HEK293 (cell line): ENCODE data around the gene S100A3.

ENCODE experiments used
- CTCF ChIA-PET: fragments of 350-600 bp; formaldehyde crosslinking; extraction: SDS; loops from one replicate; lab custom pipeline; 2021; ENCODE audit warnings: antibody characterized with exemption; lab: Yijun Ruan, JAX
- POLR2A ChIA-PET: fragments of 300-600 bp; formaldehyde crosslinking; extraction: SDS; loops from one replicate; lab custom pipeline; 2020; ENCODE audit warnings: antibody characterized with exemption, inconsistent platforms; lab: Yijun Ruan, JAX
- H3K27ac ChIP-seq: fragments of 200-500 bp; sonication (Bioruptor generic); 2 replicates; pipeline ENCODE4 v1.5.1; 2014; ENCODE audit warnings: low read depth, low read length, control low read depth, inconsistent platforms; ENCODE audit errors: extremely low read depth
- H3K36me3 ChIP-seq, 2 experiments: fragments of 200-500 bp in 1 of 2; sonication (Bioruptor generic) in 1 of 2; 1 replicate in 1 of 2; 2 replicates in 1 of 2; pipeline ENCODE4 v1.5.1; 2014 to 2017; ENCODE audit warnings: inconsistent platforms in 2 of 2, low read length in 2 of 2; ENCODE audit not compliant: control insufficient read depth in 2 of 2, insufficient read depth in 1 of 2
- H3K4me1 ChIP-seq: fragments of 200-500 bp; sonication (Bioruptor generic); 2 replicates; pipeline ENCODE4 v1.5.1; 2014; ENCODE audit warnings: mild to moderate bottlenecking, low read length, inconsistent platforms; ENCODE audit not compliant: control insufficient read depth, insufficient read depth
- H3K4me3 ChIP-seq: 2 replicates; pipeline ENCODE4 v1.5.1; 2011; ENCODE audit warnings: low read depth, mild to moderate bottlenecking, control low read depth, low read length, moderate library complexity
- H3K9me3 ChIP-seq: fragments of 200-500 bp; sonication (Bioruptor generic); 2 replicates; pipeline ENCODE4 v1.5.1; 2014; ENCODE audit warnings: low read depth, low read length, inconsistent platforms; ENCODE audit not compliant: control insufficient read depth, insufficient read depth
- RBAK ChIP-seq: fragments of 450-650 bp; formaldehyde crosslinking; IDR thresholded peaks from 2 replicates; pipeline ENCODE4 v1.5.1; 2016; ENCODE audit warnings: missing biosample characterization, missing genetic modification characterization
- REPIN1 ChIP-seq: fragments of 450-650 bp; formaldehyde crosslinking; IDR thresholded peaks from 2 replicates; pipeline ENCODE4 v1.5.1; 2017; ENCODE audit warnings: missing biosample characterization, missing genetic modification characterization, low read depth
- SP7 ChIP-seq: fragments of 450-650 bp; formaldehyde crosslinking; IDR thresholded peaks from 2 replicates; pipeline ENCODE4 v1.5.1; 2016; ENCODE audit warnings: missing biosample characterization, missing genetic modification characterization
- TCF7L2 ChIP-seq: IDR thresholded peaks from 2 replicates; pipeline ENCODE4 v1.6.1; 2011; ENCODE audit warnings: low read depth, mild to moderate bottlenecking, inconsistent platforms, low read length, moderate library complexity, borderline replicate concordance
- ZNF112 ChIP-seq: fragments of 450-650 bp; formaldehyde crosslinking; IDR thresholded peaks from 2 replicates; pipeline ENCODE4 v1.5.0; 2017; ENCODE audit warnings: missing biosample characterization, missing genetic modification characterization
- ZNF133 ChIP-seq: fragments of 450-650 bp; formaldehyde crosslinking; IDR thresholded peaks from 2 replicates; pipeline ENCODE4 v1.5.1; 2016; ENCODE audit warnings: missing biosample characterization, missing genetic modification characterization
- ZNF211 ChIP-seq: fragments of 450-650 bp; formaldehyde crosslinking; IDR thresholded peaks from 2 replicates; pipeline ENCODE4 v1.5.1; 2016; ENCODE audit warnings: low read depth, missing biosample characterization, missing genetic modification characterization
- ZNF248 ChIP-seq: fragments of 450-650 bp; formaldehyde crosslinking; IDR thresholded peaks from 2 replicates; pipeline ENCODE4 v1.5.1; 2017; ENCODE audit warnings: missing biosample characterization, missing genetic modification characterization
- ZNF510 ChIP-seq: fragments of 450-650 bp; formaldehyde crosslinking; IDR thresholded peaks from 2 replicates; pipeline ENCODE4 v1.5.1; 2018; ENCODE audit warnings: mild to moderate bottlenecking, missing genetic modification characterization, missing biosample characterization; ENCODE audit not compliant: insufficient replicate concordance
- ZNF544 ChIP-seq: fragments of 450-650 bp; formaldehyde crosslinking; IDR thresholded peaks from 2 replicates; pipeline ENCODE4 v1.5.0; 2017; ENCODE audit warnings: missing biosample characterization, missing genetic modification characterization
- ZNF571 ChIP-seq: fragments of 450-650 bp; formaldehyde crosslinking; IDR thresholded peaks from 2 replicates; pipeline ENCODE4 v1.5.0; 2017; ENCODE audit warnings: missing biosample characterization, missing genetic modification characterization
- ZNF600 ChIP-seq: fragments of 450-650 bp; formaldehyde crosslinking; IDR thresholded peaks from 2 replicates; pipeline ENCODE4 v1.5.1; 2016; ENCODE audit warnings: missing biosample characterization, missing genetic modification characterization
- ZNF670 ChIP-seq: fragments of 450-650 bp; formaldehyde crosslinking; IDR thresholded peaks from 2 replicates; pipeline ENCODE4 v1.5.1; 2016; ENCODE audit warnings: missing biosample characterization, missing genetic modification characterization, low read depth
- ZNF830 ChIP-seq: fragments of 450-650 bp; IDR thresholded peaks from 2 replicates; pipeline ENCODE4 v1.5.0; 2018; ENCODE audit warnings: missing biosample characterization, missing genetic modification characterization, low read depth, mild to moderate bottlenecking, moderate library complexity
- TF ChIP-seq, protein P1 (sequence below): fragments of 450-650 bp; formaldehyde crosslinking; conservative IDR thresholded peaks from 2 replicates; pipeline ENCODE4 v1.5.1; 2016; ENCODE audit warnings: low read depth, missing biosample characterization, missing genetic modification characterization
- TF ChIP-seq, protein P2 (sequence below): fragments of 450-650 bp; formaldehyde crosslinking; IDR thresholded peaks from 2 replicates; pipeline ENCODE4 v1.5.1; 2016; ENCODE audit warnings: missing biosample characterization, missing genetic modification characterization
- TF ChIP-seq, protein P3 (sequence below): fragments of 450-650 bp; formaldehyde crosslinking; IDR thresholded peaks from 2 replicates; pipeline ENCODE4 v1.5.1; 2016; ENCODE audit warnings: missing biosample characterization, missing genetic modification characterization
- TF ChIP-seq, protein P4 (sequence below): IDR thresholded peaks from 2 replicates; pipeline ENCODE4 v1.6.1; 2011; ENCODE audit warnings: mild to moderate bottlenecking, low read depth, low read length, borderline replicate concordance

The S100A3 gene

GRCh38 chr1:153513666-153514065 lies 35.4 kb downstream of the S100A3 start:
- no peaks in the 10 kb centered on the region for H3K4me1 ChIP-seq
- CTCF ChIA-PET: interaction anchor here (0.6 to 1.2 kb wide), 4 partner anchors 18 to 1875 kb away, joined by 3 to 4 read pairs (median 3); no protein-coding TSS in a partner anchor
- TF ChIP-seq ZNF600: no peak
- no peak for TF ChIP-seq ZNF571
- no peak for TF ChIP-seq ZNF211 (tag by site-specific recombination)
- no peak for TF ChIP-seq TCF7L2
- TF ChIP-seq, protein P1, sequence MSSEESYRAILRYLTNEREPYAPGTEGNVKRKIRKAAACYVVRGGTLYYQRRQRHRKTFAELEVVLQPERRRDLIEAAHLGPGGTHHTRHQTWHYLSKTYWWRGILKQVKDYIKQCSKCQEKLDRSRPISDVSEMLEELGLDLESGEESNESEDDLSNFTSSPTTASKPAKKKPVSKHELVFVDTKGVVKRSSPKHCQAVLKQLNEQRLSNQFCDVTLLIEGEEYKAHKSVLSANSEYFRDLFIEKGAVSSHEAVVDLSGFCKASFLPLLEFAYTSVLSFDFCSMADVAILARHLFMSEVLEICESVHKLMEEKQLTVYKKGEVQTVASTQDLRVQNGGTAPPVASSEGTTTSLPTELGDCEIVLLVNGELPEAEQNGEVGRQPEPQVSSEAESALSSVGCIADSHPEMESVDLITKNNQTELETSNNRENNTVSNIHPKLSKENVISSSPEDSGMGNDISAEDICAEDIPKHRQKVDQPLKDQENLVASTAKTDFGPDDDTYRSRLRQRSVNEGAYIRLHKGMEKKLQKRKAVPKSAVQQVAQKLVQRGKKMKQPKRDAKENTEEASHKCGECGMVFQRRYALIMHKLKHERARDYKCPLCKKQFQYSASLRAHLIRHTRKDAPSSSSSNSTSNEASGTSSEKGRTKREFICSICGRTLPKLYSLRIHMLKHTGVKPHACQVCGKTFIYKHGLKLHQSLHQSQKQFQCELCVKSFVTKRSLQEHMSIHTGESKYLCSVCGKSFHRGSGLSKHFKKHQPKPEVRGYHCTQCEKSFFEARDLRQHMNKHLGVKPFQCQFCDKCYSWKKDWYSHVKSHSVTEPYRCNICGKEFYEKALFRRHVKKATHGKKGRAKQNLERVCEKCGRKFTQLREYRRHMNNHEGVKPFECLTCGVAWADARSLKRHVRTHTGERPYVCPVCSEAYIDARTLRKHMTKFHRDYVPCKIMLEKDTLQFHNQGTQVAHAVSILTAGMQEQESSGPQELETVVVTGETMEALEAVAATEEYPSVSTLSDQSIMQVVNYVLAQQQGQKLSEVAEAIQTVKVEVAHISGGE: no peak
- TF ChIP-seq ZNF544 (tag by site-specific recombination): no peak
- TF ChIP-seq, protein P2, sequence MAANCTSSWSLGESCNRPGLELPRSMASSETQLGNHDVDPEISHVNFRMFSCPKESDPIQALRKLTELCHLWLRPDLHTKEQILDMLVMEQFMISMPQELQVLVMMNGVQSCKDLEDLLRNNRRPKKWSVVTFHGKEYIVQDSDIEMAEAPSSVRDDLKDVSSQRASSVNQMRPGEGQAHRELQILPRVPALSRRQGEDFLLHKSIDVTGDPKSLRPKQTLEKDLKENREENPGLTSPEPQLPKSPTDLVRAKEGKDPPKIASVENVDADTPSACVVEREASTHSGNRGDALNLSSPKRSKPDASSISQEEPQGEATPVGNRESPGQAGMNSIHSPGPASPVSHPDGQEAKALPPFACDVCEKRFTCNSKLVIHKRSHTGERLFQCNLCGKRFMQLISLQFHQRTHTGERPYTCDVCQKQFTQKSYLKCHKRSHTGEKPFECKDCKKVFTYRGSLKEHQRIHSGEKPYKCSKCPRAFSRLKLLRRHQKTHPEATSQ (tag by site-specific recombination): no peak
- TF ChIP-seq, protein P3, sequence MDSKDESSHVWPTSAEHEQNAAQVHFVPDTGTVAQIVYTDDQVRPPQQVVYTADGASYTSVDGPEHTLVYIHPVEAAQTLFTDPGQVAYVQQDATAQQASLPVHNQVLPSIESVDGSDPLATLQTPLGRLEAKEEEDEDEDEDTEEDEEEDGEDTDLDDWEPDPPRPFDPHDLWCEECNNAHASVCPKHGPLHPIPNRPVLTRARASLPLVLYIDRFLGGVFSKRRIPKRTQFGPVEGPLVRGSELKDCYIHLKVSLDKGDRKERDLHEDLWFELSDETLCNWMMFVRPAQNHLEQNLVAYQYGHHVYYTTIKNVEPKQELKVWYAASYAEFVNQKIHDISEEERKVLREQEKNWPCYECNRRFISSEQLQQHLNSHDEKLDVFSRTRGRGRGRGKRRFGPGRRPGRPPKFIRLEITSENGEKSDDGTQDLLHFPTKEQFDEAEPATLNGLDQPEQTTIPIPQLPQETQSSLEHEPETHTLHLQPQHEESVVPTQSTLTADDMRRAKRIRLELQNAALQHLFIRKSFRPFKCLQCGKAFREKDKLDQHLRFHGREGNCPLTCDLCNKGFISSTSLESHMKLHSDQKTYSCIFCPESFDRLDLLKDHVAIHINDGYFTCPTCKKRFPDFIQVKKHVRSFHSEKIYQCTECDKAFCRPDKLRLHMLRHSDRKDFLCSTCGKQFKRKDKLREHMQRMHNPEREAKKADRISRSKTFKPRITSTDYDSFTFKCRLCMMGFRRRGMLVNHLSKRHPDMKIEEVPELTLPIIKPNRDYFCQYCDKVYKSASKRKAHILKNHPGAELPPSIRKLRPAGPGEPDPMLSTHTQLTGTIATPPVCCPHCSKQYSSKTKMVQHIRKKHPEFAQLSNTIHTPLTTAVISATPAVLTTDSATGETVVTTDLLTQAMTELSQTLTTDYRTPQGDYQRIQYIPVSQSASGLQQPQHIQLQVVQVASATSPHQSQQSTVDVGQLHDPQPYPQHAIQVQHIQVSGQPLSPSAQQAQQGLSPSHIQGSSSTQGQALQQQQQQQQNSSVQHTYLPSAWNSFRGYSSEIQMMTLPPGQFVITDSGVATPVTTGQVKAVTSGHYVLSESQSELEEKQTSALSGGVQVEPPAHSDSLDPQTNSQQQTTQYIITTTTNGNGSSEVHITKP (tag by site-specific recombination): no peak
- TF ChIP-seq ZNF112: no peak
- no peak for TF ChIP-seq SP7
- TF ChIP-seq RBAK (tag by site-specific recombination): no peak
- no peak for TF ChIP-seq ZNF248 (tag by site-specific recombination)
- TF ChIP-seq, protein P4, sequence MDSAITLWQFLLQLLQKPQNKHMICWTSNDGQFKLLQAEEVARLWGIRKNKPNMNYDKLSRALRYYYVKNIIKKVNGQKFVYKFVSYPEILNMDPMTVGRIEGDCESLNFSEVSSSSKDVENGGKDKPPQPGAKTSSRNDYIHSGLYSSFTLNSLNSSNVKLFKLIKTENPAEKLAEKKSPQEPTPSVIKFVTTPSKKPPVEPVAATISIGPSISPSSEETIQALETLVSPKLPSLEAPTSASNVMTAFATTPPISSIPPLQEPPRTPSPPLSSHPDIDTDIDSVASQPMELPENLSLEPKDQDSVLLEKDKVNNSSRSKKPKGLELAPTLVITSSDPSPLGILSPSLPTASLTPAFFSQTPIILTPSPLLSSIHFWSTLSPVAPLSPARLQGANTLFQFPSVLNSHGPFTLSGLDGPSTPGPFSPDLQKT: no peak
- no peak for TF ChIP-seq REPIN1 (tag by site-specific recombination)
- no peak for TF ChIP-seq ZNF830
- no peak for TF ChIP-seq ZNF133 (tag by site-specific recombination)
- TF ChIP-seq ZNF670: no peak
- no peak for TF ChIP-seq ZNF510 (tag by site-specific recombination)
- TF ChIP-seq, all 188 proteins: peak for 0
- Histone ChIP-seq H3K36me3 (no peaks in the 10 kb centered on the region), H3K4me3 (no peak overlapping the region), H3K27ac (no peak overlapping the region), H3K9me3 (no peaks in the 10 kb centered on the region)
- POLR2A ChIA-PET: interaction anchor here (0.6 to 1.6 kb wide), 2 partner anchors 54 to 148 kb away, joined by 3 to 4 read pairs; no protein-coding TSS in a partner anchor
